ENCODE data around the gene RAB3GAP1.

The RAB3GAP1 gene

GRCh38 chr2:135052042-135052876 lies at the start of gene RAB3GAP1:
Gene RAB3GAP1 (plus strand): TSS chr2:135052292. CDS start chr2:135052308, 16 bp downstream.
- no peak for TF ChIP-seq CTCF (IDR thresholded peaks at IDR 0.05; ENCODE audit: borderline replicate concordance, control extremely low read depth, extremely low read depth, insufficient read depth, missing control alignments)
- DNase-seq (ENCODE audit: low spot score) = peak; percentile 92
- in situ Hi-C loops (cut with MboI; ENCODE audit: low sequenced_read_pairs, unreplicated experiment) = no loop called here

GRCh38 chr2:135002836-135003235 lies 49.3 kb upstream of the RAB3GAP1 start:
- no peak for DNase-seq (ENCODE audit: low spot score)
- no peak for TF ChIP-seq CTCF (IDR thresholded peaks at IDR 0.05; ENCODE audit: borderline replicate concordance, control extremely low read depth, extremely low read depth, insufficient read depth, missing control alignments)
- in situ Hi-C loops (cut with MboI; ENCODE audit: low sequenced_read_pairs, unreplicated experiment) = no loop called here

- peak; percentile 81 for DNase-seq (ENCODE audit: low spot score)
- TF ChIP-seq CTCF (IDR thresholded peaks at IDR 0.05; ENCODE audit: borderline replicate concordance, control extremely low read depth, extremely low read depth, insufficient read depth, missing control alignments) = peak; percentile 96
Observed at GRCh38 chr2:135004005-135004746, 47.9 kb upstream of the RAB3GAP1 start.

GRCh38 chr2:135005753-135006152 lies 46.3 kb upstream of the RAB3GAP1 start:
- no peak for TF ChIP-seq CTCF (IDR thresholded peaks at IDR 0.05; ENCODE audit: borderline replicate concordance, control extremely low read depth, extremely low read depth, insufficient read depth, missing control alignments)
- no peak for DNase-seq (ENCODE audit: low spot score)
- in situ Hi-C loops (cut with MboI; ENCODE audit: low sequenced_read_pairs, unreplicated experiment) = no loop called here

More at GRCh38 chr2:135004005-135004746, 47.9 kb upstream of the RAB3GAP1 start:
- in situ Hi-C loops (cut with MboI; ENCODE audit: low sequenced_read_pairs, unreplicated experiment) = no loop called here

GRCh38 chr2:135009339-135009738 lies 42.8 kb upstream of the RAB3GAP1 start:
- no peak for DNase-seq (ENCODE audit: low spot score)
- in situ Hi-C loops (cut with MboI; ENCODE audit: low sequenced_read_pairs, unreplicated experiment) = no loop called here
- TF ChIP-seq CTCF (IDR thresholded peaks at IDR 0.05; ENCODE audit: borderline replicate concordance, control extremely low read depth, extremely low read depth, insufficient read depth, missing control alignments) = no peak

GRCh38 chr2:135010200-135010942 lies 41.7 kb upstream of the RAB3GAP1 start:
- DNase-seq (ENCODE audit: low spot score) = no peak
- in situ Hi-C loops (cut with MboI; ENCODE audit: low sequenced_read_pairs, unreplicated experiment) = loop anchor here (10.0 kb wide), 1 partner anchor 704 kb away; no protein-coding TSS in a partner anchor
- TF ChIP-seq CTCF (IDR thresholded peaks at IDR 0.05; ENCODE audit: borderline replicate concordance, control extremely low read depth, extremely low read depth, insufficient read depth, missing control alignments) = no peak
